GM19043 (cell line): ENCODE results near the gene SLC16A9.
A peak's percentile ranks its signal among the peaks of the same experiment; 100 is the strongest.
"Not testable (repeated sequence)": the region's sequence is repeated elsewhere in the genome, so short reads cannot be mapped to it uniquely, and the experiment has no call there.

Source experiments
- ATAC-seq: cut with Tn5 transposase; IDR thresholded peaks from one replicate; pipeline ENCODE4 v1.9.1; 2021; ENCODE audit warnings: low read depth; ENCODE audit not compliant: unreplicated experiment

Gene SLC16A9

GRCh38 chr10:59682986-59683937 is 26.4 kb downstream of the SLC16A9 start:
- no peak for ATAC-seq

DNA sequence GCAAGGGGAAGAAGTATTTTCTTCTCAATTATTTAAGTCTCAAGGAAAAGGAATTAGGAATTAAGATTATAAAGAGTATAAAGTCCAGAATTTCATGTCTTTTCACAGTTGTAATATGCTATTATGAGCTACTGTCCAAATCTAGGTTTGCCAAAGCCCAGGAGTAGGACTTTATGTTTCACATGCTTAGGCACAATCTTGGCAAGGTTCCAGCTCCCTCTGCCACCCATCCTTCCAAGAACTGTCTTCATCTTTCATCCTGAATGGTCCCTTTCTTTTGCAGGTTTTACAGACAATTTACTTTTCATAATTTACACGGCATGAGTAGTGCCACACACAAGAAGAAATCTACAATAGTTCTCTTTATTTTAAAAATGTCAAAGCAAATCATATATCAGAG is 29.5 kb downstream of the SLC16A9 start:
- no peak for ATAC-seq

- ATAC-seq: peak; percentile 58
Observed at GRCh38 chr10:59678884-59679301, 30.8 kb downstream of the SLC16A9 start.

- no peak for ATAC-seq
Observed at GRCh38 chr10:59677253-59677831, 32.3 kb downstream of the SLC16A9 start.

DNA sequence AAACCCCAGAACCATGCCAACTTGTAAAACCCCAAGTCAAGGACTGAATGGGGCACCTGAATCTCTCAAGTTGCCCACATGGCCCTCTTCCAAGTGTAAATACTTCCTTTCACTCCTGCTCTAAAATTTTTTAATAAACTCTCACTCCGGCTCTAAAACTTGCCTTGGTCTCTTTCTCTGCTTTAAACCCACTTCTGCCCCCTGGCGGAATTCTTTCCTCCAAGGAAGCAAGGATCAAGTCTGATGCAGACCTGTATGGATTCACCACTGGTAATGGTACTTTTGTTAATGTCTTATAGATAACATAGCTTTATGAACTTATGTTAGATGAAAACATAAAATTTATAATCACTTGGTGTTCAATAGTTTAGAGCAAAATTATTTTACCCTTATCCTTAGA is 33.8 kb downstream of the SLC16A9 start:
- no peak for ATAC-seq

DNA sequence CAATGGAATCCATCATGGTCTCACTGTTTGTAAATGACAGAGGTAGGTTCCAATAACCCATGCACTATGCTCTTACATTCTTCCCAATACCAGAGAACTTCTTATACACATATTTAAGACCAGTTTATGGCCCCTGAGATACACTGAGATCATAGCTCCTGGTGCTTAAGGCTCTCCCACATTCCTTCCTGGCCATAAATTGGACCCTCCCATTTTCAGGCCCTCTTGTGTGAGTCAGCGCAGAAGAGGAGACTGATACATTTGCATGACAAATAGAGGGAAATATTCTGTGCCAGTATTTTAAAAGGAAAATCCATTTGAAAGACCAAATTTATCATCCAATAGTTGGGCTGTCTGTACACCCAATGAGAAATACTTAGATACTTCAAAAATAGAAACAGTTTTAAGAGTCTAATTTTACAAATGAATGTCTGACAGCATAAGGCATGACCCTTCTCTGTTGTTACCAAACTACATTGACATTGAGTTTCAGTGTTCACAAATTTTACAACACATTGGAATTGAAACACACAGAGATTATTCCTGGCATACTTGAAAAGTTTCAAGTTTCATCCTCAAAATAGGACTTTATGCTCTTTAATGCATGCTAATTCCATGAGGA is 35.3 kb downstream of the SLC16A9 start:
- ATAC-seq: no peak

- no peak for ATAC-seq
Observed at GRCh38 chr10:59672150-59672875, 37.3 kb downstream of the SLC16A9 start.

- ATAC-seq: no peak
Observed at GRCh38 chr10:59670269-59670668, 39.4 kb downstream of the SLC16A9 start.

- no peak for ATAC-seq
Observed at GRCh38 chr10:59668096-59668495, 41.6 kb downstream of the SLC16A9 start.

DNA sequence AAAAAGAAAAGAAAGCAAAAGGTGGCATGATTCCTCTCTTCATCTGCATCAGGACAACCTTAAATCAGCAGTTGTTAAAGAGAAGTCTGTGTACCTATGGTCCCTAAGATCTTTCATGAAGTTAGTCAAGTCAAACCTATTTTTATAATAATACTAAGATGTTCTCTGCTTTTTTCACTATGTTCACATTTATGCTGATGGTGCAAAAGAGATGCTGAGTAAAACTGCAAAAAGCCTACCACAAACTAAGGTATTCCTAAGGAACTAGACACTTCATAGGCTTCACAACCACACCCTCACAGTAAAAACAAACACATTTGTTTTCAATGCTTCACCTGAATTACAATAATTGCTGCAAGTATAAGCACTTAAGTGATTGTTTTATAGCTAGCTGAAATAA is 43.3 kb downstream of the SLC16A9 start:
- ATAC-seq: no peak

- ATAC-seq: not testable (repeated sequence)
Observed at GRCh38 chr10:59663213-59663612, 46.4 kb downstream of the SLC16A9 start.

GRCh38 chr10:59657724-59658123 is 51.9 kb downstream of the SLC16A9 start:
- no peak for ATAC-seq

DNA sequence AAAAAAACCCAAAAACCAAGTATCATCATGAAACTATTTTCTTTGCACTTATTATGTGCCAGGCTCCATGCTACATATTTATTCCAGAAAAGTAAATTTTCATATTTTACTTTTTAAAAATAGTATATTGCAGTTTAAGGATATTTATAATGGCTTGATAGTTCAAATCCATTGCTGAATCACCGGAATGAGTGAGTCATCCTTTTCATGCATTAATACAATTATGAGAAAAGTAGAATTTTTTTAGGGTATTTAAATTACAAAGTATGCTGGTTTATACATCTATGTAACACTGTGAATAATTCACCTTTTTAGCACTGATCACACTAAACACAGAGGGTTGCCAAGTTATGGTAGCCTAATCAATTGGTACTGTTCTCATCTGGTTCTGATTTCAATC is 54.3 kb downstream of the SLC16A9 start:
- no peak for ATAC-seq

DNA sequence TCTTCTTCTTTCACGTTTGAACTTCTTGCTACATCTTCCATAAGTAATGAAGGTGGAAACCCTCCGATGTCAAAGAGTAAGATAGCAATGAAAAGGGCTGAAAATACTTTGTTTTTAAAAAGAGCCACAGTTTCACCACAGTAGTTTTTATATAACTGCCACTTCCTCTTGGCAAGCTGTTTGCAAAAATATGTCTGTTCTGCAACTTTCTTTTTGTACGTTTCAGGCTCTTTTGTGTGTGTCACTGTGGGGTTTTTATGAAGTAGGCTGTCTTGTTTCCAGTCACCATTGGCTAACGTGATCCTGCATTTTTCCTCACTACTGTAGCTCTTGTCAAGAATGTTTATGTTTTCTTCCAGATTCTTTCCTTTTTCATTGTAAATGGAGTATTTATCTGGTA is 55.6 kb downstream of the SLC16A9 start:
- ATAC-seq: no peak

GRCh38 chr10:59651902-59652301 is 57.7 kb downstream of the SLC16A9 start:
- ATAC-seq: no peak

GRCh38 chr10:59649606-59650346 is 59.9 kb downstream of the SLC16A9 start:
- ATAC-seq: no peak

DNA sequence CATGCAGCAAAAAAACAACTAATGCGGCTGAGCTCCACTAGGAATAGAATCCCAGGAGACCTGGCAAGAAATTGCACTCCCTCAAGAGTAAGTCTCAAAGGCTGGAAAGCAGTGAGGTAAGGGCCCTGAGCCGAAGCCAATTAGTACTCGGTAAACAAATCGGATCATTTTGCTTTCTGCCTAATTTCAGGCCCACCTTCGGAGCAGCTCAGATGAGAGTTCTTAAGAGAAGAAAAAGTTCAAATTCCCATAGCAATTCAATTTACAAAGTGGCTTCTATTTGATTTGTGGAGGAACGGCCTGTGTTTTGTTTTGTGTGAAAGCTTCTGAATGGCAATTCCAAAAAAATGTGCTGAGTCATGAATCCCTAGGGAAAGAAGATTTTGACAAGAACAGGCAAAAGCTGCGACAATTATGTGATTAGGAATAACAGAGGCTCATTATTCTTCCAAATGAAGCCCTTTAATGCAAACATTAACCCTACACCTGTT is 60.9 kb downstream of the SLC16A9 start:
- no peak for ATAC-seq

- no peak for ATAC-seq
Observed at GRCh38 chr10:59644841-59645240, 64.8 kb downstream of the SLC16A9 start.

GRCh38 chr10:59641688-59642087 is 68.0 kb downstream of the SLC16A9 start:
- ATAC-seq: not testable (repeated sequence)
